SK-N-DZ (cell line): ENCODE results near the gene ST3GAL3.

Source experiments
- DNase-seq: peaks from one replicate; pipeline ENCODE4 v3.0.0-alpha.2; 2015; ENCODE audit warnings: low spot score
- small RNA-seq, 2 experiments: library from RNA; depleted of rRNA; stranded (forward); fragments of <200 nt; gene quantifications; one replicate each; pipeline ENCODE3, GENCODE V24; 2014

ST3GAL3 gene

GRCh38 chr1:43979528-43980254 is 272.4 kb downstream of the ST3GAL3 start:
- DNase-seq: no peak

- DNase-seq: no peak
These were observed 273.2 kb downstream of the ST3GAL3 start for GRCh38 chr1:43980255-43981134.

Small RNAs within 50 kb of the gene (small RNA-seq; reads per million reads assigned to genes)
- gene AL451062.2: 0 reads per million in 2 experiments
- 0 reads per million in 2 experiments for gene RF00026
